HL-60 (cell line): ENCODE measurements around the gene HECTD4.

ENCODE experiments used
- CTCF ChIP-seq: IDR thresholded peaks from one replicate; pipeline ENCODE4 v1.5.1; 2011; ENCODE audit warnings: low read length, control low read depth, inconsistent platforms; ENCODE audit not compliant: insufficient read depth
- GABPA ChIP-seq: IDR thresholded peaks from 2 replicates; pipeline ENCODE4 v1.6.1; 2012; ENCODE audit warnings: low read depth
- POLR2AphosphoS5 ChIP-seq: IDR thresholded peaks from 2 replicates; pipeline ENCODE4 v1.6.1; 2012; ENCODE audit warnings: low read depth
- SPI1 ChIP-seq: IDR thresholded peaks from 2 replicates; pipeline ENCODE4 v1.6.1; 2012; ENCODE audit warnings: low read depth, mild to moderate bottlenecking, borderline replicate concordance
- TF ChIP-seq, protein P1 (sequence below): IDR thresholded peaks from 2 replicates; pipeline ENCODE4 v1.6.1; 2012; ENCODE audit warnings: low read depth; ENCODE audit not compliant: insufficient replicate concordance

DNA sequence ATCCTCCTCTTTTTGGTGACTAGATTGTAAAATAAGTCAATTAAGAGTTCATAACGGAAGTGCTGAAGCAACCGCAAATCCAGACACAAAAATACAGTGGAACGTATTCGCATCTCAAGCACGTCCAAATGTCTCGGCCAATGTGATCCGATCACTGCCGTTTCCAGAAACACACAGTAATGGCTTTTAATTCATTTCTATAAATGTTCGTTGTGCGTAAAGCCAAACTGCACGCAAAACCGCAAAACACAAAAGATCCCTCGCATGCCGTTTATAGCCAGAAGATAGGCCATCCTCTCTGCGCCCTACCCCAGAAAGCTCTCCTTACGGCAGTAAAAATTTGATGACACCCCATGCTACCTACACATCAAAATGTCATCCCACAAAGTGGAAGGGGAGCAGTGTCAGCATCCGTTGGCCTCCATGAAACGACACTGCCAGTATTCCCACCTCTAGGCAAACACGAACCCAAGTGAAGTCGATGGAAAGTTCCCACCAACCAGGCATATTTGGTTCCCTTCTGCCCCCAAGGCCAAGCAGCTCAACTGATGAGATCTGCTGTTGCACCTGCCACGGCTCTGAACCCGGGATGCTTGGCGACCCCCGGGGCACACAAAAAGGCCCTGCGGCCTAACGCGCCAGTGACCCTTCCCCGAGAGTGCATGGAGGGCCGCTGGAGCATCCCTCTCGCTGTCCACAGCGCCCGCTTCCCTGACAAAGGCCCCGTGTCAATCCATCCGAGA lies 1.4 kb downstream of the HECTD4 start:
- TF ChIP-seq CTCF (no peak), POLR2AphosphoS5 (no peak), GABPA (no peak), SPI1 (no peak)
- TF ChIP-seq, protein P1, sequence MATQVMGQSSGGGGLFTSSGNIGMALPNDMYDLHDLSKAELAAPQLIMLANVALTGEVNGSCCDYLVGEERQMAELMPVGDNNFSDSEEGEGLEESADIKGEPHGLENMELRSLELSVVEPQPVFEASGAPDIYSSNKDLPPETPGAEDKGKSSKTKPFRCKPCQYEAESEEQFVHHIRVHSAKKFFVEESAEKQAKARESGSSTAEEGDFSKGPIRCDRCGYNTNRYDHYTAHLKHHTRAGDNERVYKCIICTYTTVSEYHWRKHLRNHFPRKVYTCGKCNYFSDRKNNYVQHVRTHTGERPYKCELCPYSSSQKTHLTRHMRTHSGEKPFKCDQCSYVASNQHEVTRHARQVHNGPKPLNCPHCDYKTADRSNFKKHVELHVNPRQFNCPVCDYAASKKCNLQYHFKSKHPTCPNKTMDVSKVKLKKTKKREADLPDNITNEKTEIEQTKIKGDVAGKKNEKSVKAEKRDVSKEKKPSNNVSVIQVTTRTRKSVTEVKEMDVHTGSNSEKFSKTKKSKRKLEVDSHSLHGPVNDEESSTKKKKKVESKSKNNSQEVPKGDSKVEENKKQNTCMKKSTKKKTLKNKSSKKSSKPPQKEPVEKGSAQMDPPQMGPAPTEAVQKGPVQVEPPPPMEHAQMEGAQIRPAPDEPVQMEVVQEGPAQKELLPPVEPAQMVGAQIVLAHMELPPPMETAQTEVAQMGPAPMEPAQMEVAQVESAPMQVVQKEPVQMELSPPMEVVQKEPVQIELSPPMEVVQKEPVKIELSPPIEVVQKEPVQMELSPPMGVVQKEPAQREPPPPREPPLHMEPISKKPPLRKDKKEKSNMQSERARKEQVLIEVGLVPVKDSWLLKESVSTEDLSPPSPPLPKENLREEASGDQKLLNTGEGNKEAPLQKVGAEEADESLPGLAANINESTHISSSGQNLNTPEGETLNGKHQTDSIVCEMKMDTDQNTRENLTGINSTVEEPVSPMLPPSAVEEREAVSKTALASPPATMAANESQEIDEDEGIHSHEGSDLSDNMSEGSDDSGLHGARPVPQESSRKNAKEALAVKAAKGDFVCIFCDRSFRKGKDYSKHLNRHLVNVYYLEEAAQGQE: no peak
